ENCODE measurements around the gene UBR3.

DNA sequence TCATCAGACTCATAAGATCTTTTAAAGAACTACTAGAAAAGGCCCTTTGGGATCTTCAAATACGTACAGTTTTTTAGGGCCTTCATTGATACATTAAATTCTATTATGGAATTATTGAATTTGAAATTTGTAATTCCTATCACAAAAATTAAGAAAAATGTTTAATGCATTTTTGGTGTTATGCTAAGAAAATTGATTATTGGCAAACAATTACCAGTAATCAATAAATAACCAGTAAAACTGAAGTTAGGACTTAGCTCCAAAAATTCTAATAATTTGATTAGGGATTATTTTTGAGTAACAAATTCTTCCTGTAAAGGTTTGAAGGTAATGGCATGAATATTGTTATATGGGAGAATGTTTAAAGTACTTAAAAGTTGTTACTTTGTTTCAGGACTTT lies 119.3 kb downstream of the UBR3 start:
- TF ChIP-seq, protein P1, sequence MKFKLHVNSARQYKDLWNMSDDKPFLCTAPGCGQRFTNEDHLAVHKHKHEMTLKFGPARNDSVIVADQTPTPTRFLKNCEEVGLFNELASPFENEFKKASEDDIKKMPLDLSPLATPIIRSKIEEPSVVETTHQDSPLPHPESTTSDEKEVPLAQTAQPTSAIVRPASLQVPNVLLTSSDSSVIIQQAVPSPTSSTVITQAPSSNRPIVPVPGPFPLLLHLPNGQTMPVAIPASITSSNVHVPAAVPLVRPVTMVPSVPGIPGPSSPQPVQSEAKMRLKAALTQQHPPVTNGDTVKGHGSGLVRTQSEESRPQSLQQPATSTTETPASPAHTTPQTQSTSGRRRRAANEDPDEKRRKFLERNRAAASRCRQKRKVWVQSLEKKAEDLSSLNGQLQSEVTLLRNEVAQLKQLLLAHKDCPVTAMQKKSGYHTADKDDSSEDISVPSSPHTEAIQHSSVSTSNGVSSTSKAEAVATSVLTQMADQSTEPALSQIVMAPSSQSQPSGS (CRISPR knock-in tag; IDR thresholded peaks at IDR 0.05; ENCODE audit: borderline replicate concordance, low read depth), result no peak
- TF ChIP-seq, protein P2, sequence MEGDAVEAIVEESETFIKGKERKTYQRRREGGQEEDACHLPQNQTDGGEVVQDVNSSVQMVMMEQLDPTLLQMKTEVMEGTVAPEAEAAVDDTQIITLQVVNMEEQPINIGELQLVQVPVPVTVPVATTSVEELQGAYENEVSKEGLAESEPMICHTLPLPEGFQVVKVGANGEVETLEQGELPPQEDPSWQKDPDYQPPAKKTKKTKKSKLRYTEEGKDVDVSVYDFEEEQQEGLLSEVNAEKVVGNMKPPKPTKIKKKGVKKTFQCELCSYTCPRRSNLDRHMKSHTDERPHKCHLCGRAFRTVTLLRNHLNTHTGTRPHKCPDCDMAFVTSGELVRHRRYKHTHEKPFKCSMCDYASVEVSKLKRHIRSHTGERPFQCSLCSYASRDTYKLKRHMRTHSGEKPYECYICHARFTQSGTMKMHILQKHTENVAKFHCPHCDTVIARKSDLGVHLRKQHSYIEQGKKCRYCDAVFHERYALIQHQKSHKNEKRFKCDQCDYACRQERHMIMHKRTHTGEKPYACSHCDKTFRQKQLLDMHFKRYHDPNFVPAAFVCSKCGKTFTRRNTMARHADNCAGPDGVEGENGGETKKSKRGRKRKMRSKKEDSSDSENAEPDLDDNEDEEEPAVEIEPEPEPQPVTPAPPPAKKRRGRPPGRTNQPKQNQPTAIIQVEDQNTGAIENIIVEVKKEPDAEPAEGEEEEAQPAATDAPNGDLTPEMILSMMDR (IDR thresholded peaks at IDR 0.05), result no peak
- no peak for TF ChIP-seq JAZF1 (CRISPR knock-in tag; IDR thresholded peaks at IDR 0.05)

Measured in WTC11 (cell line).